ENCODE data around the gene ATP8B2. TPM values are rescaled to one million over a fixed set of nuclear protein-coding genes. Genes with fewer than 3 reads are reported as not detected.

ATP8B2 gene
- total RNA-seq, 2 donors from 2014 or later: 190 to 291 TPM

DNA sequence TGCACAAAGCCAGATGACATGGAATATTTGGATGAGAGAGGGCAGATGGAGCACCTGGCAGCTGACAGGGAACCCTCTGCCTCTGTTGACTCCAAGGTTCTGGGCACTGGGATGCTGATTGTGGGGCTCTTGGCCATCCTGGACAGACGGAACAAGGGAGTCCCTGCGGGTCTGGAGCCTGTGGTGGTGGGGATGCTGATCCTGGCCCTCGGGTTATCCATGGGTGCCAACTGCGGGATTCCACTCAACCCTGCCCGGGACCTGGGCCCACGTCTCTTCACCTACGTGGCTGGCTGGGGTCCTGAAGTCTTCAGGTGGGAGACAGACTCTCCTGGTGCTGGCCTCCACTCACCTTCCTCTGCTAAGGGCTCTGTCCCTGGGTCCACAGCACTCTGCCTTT, 1.8 kb upstream of the ATP8B2 start:
- H3K4me3 ChIP-seq: no peak overlapping the region
- TF ChIP-seq, protein P1, sequence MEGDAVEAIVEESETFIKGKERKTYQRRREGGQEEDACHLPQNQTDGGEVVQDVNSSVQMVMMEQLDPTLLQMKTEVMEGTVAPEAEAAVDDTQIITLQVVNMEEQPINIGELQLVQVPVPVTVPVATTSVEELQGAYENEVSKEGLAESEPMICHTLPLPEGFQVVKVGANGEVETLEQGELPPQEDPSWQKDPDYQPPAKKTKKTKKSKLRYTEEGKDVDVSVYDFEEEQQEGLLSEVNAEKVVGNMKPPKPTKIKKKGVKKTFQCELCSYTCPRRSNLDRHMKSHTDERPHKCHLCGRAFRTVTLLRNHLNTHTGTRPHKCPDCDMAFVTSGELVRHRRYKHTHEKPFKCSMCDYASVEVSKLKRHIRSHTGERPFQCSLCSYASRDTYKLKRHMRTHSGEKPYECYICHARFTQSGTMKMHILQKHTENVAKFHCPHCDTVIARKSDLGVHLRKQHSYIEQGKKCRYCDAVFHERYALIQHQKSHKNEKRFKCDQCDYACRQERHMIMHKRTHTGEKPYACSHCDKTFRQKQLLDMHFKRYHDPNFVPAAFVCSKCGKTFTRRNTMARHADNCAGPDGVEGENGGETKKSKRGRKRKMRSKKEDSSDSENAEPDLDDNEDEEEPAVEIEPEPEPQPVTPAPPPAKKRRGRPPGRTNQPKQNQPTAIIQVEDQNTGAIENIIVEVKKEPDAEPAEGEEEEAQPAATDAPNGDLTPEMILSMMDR (IDR thresholded peaks at IDR 0.05): no peak
- DNase-seq (ENCODE audit: low spot score): no peak
- no peaks in the 10 kb centered on the region for H3K9me3 ChIP-seq
- no peaks in the 10 kb centered on the region for H3K27me3 ChIP-seq (replicated peaks; ENCODE audit: insufficient read depth)
- H3K27ac ChIP-seq: no peak overlapping the region
- no peaks in the 10 kb centered on the region for H3K36me3 ChIP-seq
- peaks cover 17 to 19% of the 10 kb centered on the region in 2 donors for H3K4me1 ChIP-seq (ENCODE audit: control insufficient read depth in 1 of 2, low read depth in 2 of 2)
- no peak for ATAC-seq (ENCODE audit: insufficient number of reproducible peaks, low FRiP score, low read depth)

DNA sequence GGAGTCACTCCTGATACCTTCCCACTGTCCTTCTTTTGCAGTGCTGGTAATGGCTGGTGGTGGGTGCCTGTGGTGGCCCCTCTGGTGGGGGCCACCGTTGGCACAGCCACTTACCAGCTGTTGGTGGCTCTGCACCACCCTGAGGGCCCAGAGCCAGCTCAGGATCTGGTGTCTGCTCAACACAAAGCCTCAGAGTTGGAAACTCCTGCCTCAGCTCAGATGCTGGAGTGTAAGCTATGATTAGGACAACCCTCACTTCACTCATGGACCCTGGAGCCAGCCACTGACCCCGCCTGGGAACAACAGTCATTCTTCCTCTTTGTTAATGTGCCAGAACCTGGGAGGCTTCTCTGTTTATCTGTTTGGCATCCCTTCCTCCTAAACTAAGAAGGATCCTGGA, 1.1 kb upstream of the ATP8B2 start:
- H3K4me1 ChIP-seq (ENCODE audit: control insufficient read depth in 1 of 2, low read depth in 2 of 2): peaks cover 23 to 24% of the 10 kb centered on the region in 2 donors
- ATAC-seq (ENCODE audit: insufficient number of reproducible peaks, low FRiP score, low read depth) (no peak), DNase-seq (ENCODE audit: low spot score) (no peak)
- no peaks in the 10 kb centered on the region for H3K27me3 ChIP-seq (replicated peaks; ENCODE audit: insufficient read depth)
- TF ChIP-seq, protein P1 (IDR thresholded peaks at IDR 0.05): no peak
- peak overlapping the region; percentile 93 for H3K4me3 ChIP-seq
- H3K36me3 ChIP-seq: no peaks in the 10 kb centered on the region
- no peaks in the 10 kb centered on the region for H3K9me3 ChIP-seq
- H3K27ac ChIP-seq: peak overlapping the region; percentile 99 to 100

DNA sequence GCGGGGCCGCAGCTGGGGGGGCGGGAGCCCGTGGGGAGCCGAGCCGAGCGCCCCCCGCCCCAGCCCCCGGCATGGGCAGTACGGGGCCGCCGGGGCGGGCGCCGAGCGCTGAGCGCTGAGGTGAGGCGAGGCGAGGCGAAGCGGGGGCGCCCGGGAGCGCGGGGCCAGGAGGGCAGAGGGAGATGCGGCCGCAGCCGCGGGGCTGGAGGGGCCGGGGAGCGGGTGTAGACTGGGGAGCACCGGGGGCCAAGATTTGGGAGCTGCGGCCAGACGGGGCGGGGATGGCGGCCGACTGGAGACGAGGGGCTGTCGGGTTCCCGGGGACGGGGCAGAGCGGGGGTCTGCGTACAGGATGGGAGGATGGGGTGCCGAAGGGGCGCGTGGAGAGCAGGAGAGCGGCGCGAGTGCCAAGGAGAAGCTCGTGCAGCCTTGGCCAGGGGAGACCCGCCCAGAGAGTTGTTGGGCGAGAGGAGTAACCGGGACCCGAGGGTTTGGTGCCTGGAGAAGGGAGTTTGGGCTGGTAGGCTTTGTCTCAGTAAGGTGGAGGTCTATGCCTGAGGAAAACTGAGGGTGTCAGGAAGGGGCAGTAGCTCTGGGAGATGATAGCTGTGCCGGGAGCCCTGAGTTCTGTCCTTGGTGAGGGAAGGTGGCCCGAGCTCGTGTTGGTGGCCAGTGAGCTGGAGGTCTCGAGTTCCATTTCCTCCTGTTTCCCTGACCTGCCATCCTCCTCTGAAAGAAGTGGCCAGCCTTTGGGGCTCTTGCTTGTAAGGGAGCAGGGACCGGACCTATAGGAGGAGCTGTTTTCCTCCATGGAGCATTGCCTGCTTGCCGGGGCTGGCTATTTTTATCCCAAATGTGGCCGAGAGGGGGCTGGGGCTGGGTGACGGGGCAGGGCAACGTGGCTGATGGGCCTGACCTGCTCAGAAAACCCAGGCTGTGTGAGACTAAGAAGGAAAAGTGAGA, 539 bp downstream of the ATP8B2 start:
- peak; percentile 34 for ATAC-seq (ENCODE audit: insufficient number of reproducible peaks, low FRiP score, low read depth)

DNA sequence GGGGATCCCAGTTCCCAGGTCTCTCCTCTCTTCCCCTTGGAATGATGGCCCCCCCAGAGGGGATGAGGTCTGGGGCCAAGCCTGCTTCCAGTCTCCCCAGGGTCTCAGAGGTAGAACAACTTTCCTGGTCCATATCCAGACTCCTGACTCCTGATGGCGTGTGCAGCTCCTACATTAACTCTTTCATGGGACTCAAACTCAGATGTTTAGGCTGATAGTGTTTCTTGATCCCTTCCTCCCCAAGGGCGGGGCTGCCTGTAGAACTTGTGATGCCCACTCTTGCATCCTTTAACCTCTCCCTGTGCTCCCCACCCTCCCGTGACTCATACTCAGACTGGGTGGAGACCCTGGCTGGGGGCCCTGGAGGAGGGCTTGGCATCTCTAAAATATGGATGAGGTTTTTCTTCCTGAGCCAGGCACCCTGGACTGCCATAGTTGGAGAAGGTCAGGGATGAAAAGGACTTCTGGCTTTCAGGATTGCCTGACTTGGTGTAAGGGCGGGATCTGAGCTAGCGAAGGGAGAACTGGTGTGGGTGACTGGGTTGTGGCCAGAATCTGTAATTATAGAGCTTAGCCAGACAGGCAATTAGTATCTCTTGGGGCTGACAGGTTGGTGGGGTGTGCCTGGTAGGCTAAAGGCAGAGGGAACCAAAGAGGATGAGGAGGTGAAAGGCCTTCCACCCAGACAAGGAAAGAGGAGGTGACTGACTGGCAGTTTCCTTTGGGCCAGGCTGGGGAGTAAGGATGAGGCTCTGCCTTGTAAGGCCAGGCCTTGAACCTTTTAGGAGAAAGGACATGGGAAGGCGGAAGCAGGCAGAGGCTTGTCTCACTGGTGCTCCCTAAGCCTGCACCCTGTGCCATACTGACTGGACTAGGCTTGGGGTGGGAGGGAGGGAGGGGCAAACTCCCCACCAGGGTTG, 1.5 kb downstream of the ATP8B2 start:
- peaks cover 24 to 30% of the 10 kb centered on the region in 2 donors for H3K4me1 ChIP-seq (ENCODE audit: control insufficient read depth in 1 of 2, low read depth in 2 of 2)
- peak overlapping the region; percentile 99 to 100 for H3K27ac ChIP-seq
- H3K27me3 ChIP-seq (replicated peaks; ENCODE audit: insufficient read depth): no peaks in the 10 kb centered on the region
- peak overlapping the region; percentile 93 for H3K4me3 ChIP-seq
- no peaks in the 10 kb centered on the region for H3K9me3 ChIP-seq
- peaks cover 19% of the 10 kb centered on the region for H3K36me3 ChIP-seq
- DNase-seq (ENCODE audit: low spot score): peak; percentile 88
- ATAC-seq (ENCODE audit: insufficient number of reproducible peaks, low FRiP score, low read depth): peak; percentile 33
- TF ChIP-seq, protein P1 (IDR thresholded peaks at IDR 0.05): peak; percentile 31

More for the DNA sequence above, 539 bp downstream of the ATP8B2 start:
- Histone ChIP-seq H3K9me3 (no peaks in the 10 kb centered on the region), H3K4me1 (ENCODE audit: control insufficient read depth in 1 of 2, low read depth in 2 of 2) (peaks cover 24 to 30% of the 10 kb centered on the region in 2 donors), H3K27me3 (replicated peaks; ENCODE audit: insufficient read depth) (no peaks in the 10 kb centered on the region), H3K4me3 (peak overlapping the region; percentile 93), H3K36me3 (peaks cover 10% of the 10 kb centered on the region), H3K27ac (peak overlapping the region; percentile 99 to 100)
- TF ChIP-seq, protein P1 (IDR thresholded peaks at IDR 0.05): peak; percentile 76
- DNase-seq (ENCODE audit: low spot score): peak; percentile 68
